Measurements from ENCODE around the gene SAP30BP.

Gene SAP30BP

GRCh38 chr17:75738218-75738802 lies 71.2 kb downstream of the SAP30BP start:
- Histone ChIP-seq H3K9ac (no peak overlapping the region), H3K4me2 (ENCODE audit: low read length) (no peak overlapping the region), H2AFZ (no peak overlapping the region), H3K27ac (no peak overlapping the region), H3K79me2 (no peaks in the 10 kb centered on the region), H3K4me1 (no peaks in the 10 kb centered on the region), H3K27me3 (ENCODE audit: control insufficient read depth, insufficient read depth, low read length) (no peaks in the 10 kb centered on the region), H3K4me3 (ENCODE audit: low read depth, low read length) (no peak overlapping the region), H3K9me3 (ENCODE audit: control insufficient read depth, low read length) (no peaks in the 10 kb centered on the region), H3K36me3 (ENCODE audit: control insufficient read depth, insufficient read depth, low read length) (no peaks in the 10 kb centered on the region)
- TF ChIP-seq, protein P1, sequence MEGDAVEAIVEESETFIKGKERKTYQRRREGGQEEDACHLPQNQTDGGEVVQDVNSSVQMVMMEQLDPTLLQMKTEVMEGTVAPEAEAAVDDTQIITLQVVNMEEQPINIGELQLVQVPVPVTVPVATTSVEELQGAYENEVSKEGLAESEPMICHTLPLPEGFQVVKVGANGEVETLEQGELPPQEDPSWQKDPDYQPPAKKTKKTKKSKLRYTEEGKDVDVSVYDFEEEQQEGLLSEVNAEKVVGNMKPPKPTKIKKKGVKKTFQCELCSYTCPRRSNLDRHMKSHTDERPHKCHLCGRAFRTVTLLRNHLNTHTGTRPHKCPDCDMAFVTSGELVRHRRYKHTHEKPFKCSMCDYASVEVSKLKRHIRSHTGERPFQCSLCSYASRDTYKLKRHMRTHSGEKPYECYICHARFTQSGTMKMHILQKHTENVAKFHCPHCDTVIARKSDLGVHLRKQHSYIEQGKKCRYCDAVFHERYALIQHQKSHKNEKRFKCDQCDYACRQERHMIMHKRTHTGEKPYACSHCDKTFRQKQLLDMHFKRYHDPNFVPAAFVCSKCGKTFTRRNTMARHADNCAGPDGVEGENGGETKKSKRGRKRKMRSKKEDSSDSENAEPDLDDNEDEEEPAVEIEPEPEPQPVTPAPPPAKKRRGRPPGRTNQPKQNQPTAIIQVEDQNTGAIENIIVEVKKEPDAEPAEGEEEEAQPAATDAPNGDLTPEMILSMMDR (IDR thresholded peaks at IDR 0.05): no peak

DNA sequence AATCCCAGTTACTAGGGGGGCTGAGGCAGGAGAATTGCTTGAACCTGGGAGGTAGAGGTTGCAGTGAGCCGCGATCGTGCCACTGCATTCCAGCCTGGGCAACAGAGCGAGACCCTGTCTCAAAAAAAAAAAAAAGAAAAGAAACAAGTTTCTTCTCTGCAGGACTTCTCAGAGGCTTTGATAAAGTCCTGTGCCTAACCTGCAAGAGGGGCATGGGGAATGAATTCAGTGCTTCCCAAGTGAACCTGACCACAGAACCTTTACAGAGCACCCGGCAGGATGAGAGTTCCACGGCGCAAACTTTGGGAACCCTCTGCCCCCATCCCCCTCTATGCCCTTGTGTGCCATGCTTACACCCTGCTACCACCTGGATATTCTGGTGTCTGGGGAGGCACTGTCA lies 72.0 kb downstream of the SAP30BP start:
- Histone ChIP-seq H3K27ac (no peak overlapping the region), H3K9ac (no peak overlapping the region), H3K4me1 (no peaks in the 10 kb centered on the region), H2AFZ (no peak overlapping the region), H3K36me3 (ENCODE audit: control insufficient read depth, insufficient read depth, low read length) (no peaks in the 10 kb centered on the region), H3K9me3 (ENCODE audit: control insufficient read depth, low read length) (no peaks in the 10 kb centered on the region), H3K27me3 (ENCODE audit: control insufficient read depth, insufficient read depth, low read length) (no peaks in the 10 kb centered on the region), H3K4me2 (ENCODE audit: low read length) (no peak overlapping the region), H3K79me2 (no peaks in the 10 kb centered on the region), H3K4me3 (ENCODE audit: low read depth, low read length) (no peak overlapping the region)
- TF ChIP-seq, protein P1 (IDR thresholded peaks at IDR 0.05): no peak

- Histone ChIP-seq H3K4me3 (ENCODE audit: low read depth, low read length) (no peak overlapping the region), H2AFZ (no peak overlapping the region), H3K9me3 (ENCODE audit: control insufficient read depth, low read length) (no peaks in the 10 kb centered on the region), H3K4me1 (no peaks in the 10 kb centered on the region), H3K27me3 (ENCODE audit: control insufficient read depth, insufficient read depth, low read length) (no peaks in the 10 kb centered on the region), H3K9ac (no peak overlapping the region), H3K27ac (no peak overlapping the region), H3K79me2 (no peaks in the 10 kb centered on the region), H3K4me2 (ENCODE audit: low read length) (no peak overlapping the region), H3K36me3 (ENCODE audit: control insufficient read depth, insufficient read depth, low read length) (no peaks in the 10 kb centered on the region)
- TF ChIP-seq, protein P1 (IDR thresholded peaks at IDR 0.05): no peak
Observed at GRCh38 chr17:75739801-75740200, 72.7 kb downstream of the SAP30BP start.

- Histone ChIP-seq H3K9ac (no peak overlapping the region), H3K36me3 (ENCODE audit: control insufficient read depth, insufficient read depth, low read length) (no peaks in the 10 kb centered on the region), H3K4me3 (ENCODE audit: low read depth, low read length) (no peak overlapping the region), H2AFZ (no peak overlapping the region), H3K9me3 (ENCODE audit: control insufficient read depth, low read length) (no peaks in the 10 kb centered on the region), H3K79me2 (no peaks in the 10 kb centered on the region), H3K27ac (no peak overlapping the region), H3K4me2 (ENCODE audit: low read length) (no peak overlapping the region), H3K4me1 (no peaks in the 10 kb centered on the region), H3K27me3 (ENCODE audit: control insufficient read depth, insufficient read depth, low read length) (no peaks in the 10 kb centered on the region)
- TF ChIP-seq, protein P1 (IDR thresholded peaks at IDR 0.05): no peak
Observed at GRCh38 chr17:75740215-75740614, 73.1 kb downstream of the SAP30BP start.

DNA sequence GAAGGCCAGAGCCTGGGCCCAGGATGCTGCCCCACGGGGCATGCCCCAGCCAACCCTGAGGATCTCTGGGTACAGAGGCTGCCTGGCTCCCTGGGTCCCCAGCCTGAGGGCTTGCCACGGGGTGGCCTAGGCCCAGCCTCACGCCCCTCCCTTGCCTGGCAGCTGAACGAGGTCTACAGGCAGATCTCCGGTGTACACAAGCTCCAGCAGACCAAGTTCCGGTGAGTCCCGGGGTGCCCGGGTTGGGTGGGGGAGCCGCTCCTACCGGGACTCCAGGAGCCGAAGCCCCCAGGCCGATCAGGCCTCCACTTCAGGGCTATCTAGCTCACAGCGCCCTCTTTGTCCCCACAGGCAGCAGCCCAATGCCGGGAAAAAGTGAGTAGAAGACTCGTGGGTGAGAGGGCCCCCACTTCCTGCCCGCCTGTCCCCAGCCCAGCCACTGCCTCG lies 73.5 kb downstream of the SAP30BP start:
- TF ChIP-seq, protein P1 (IDR thresholded peaks at IDR 0.05): no peak
- no peaks in the 10 kb centered on the region for H3K27me3 ChIP-seq (ENCODE audit: control insufficient read depth, insufficient read depth, low read length)
- no peaks in the 10 kb centered on the region for H3K4me1 ChIP-seq
- no peak overlapping the region for H3K4me3 ChIP-seq (ENCODE audit: low read depth, low read length)
- H3K36me3 ChIP-seq (ENCODE audit: control insufficient read depth, insufficient read depth, low read length): no peaks in the 10 kb centered on the region
- no peaks in the 10 kb centered on the region for H3K79me2 ChIP-seq
- H3K4me2 ChIP-seq (ENCODE audit: low read length): no peak overlapping the region
- no peak overlapping the region for H2AFZ ChIP-seq
- no peaks in the 10 kb centered on the region for H3K9me3 ChIP-seq (ENCODE audit: control insufficient read depth, low read length)
- no peak overlapping the region for H3K9ac ChIP-seq
- H3K27ac ChIP-seq: no peak overlapping the region

Data from parathyroid adenoma (tissue), 2 donors.